DOHH2 (cell line): ENCODE data around the gene SIM1.

ENCODE experiments used
- EZH2phosphoT487 ChIP-seq: fragments of 200-600 bp; sonication (generic); IDR thresholded peaks from 2 replicates; pipeline ENCODE4 v1.6.1; 2017; ENCODE audit warnings: borderline replicate concordance, mild to moderate bottlenecking, antibody characterized with exemption, low read length, moderate library complexity, mixed read lengths
- TF ChIP-seq, protein P1 (sequence below): fragments of 200-600 bp; sonication (generic); IDR thresholded peaks from one replicate; pipeline ENCODE4 v1.5.1; 2014; ENCODE audit warnings: antibody characterized with exemption, mild to moderate bottlenecking, low read depth, low read length; ENCODE audit not compliant: poor library complexity, severe bottlenecking

DNA sequence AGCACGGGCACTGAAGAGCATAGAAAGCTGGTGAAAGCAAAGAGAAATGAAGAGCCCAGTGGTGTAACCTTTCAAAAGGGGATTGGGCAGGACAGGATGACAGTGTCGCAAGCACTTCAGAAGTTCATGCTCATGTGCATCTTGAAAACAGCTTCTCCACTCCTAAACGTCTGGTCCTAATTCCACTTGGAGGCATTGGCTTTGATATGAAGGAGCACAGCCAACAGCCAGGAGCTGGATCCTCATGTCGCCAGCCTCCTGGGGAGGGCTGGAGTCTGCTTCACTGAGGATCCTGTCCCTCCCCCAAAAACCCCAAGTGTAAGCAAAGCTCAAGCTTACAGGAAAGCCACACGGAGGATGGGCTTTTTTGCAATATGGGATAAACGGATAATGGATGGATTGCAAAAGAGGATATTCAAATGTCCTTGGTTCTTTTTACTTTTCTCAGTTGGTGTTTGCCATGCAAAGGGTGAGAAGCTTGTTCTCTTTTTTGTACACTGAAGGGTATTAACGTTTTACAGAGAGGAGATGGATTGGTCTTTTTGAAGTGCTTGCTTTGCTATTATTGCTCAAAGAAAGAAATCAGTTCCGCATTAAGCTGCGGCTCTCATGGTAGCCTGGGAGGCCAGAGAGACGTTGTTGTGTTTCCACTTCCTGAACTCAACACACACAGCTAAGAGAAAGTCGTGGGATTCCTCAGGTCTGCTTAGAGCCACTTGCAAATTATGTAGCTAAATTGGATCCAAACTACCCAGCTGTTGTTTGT lies 92.2 kb downstream of the SIM1 start:
- TF ChIP-seq, protein P1, sequence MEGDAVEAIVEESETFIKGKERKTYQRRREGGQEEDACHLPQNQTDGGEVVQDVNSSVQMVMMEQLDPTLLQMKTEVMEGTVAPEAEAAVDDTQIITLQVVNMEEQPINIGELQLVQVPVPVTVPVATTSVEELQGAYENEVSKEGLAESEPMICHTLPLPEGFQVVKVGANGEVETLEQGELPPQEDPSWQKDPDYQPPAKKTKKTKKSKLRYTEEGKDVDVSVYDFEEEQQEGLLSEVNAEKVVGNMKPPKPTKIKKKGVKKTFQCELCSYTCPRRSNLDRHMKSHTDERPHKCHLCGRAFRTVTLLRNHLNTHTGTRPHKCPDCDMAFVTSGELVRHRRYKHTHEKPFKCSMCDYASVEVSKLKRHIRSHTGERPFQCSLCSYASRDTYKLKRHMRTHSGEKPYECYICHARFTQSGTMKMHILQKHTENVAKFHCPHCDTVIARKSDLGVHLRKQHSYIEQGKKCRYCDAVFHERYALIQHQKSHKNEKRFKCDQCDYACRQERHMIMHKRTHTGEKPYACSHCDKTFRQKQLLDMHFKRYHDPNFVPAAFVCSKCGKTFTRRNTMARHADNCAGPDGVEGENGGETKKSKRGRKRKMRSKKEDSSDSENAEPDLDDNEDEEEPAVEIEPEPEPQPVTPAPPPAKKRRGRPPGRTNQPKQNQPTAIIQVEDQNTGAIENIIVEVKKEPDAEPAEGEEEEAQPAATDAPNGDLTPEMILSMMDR, result no peak
- TF ChIP-seq EZH2phosphoT487, result no peak
